Measurements from ENCODE around the gene NDUFB7.

DNA sequence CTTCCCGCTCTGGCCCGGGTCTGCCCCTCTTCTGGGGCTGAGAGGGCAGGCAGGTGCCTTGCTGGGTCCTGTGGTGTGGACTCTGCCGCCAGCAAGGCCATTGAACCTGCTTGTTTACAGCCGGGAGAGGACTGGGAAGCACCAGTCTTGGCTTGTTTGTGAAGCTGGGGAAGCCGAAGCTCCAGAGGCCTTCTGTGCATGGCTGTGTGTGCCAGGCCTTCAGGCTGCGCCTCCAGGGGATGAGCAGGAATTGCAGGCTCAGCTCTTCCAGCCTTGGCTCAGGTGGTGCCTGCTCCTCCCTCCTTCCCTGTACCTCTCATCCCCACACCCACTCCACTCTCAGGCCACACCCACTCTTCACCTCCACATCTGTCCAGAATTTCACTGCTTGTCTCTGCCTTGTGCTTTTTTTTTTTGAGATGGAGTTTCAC, 17.5 kb downstream of the NDUFB7 start:
- TF ChIP-seq, protein P1, sequence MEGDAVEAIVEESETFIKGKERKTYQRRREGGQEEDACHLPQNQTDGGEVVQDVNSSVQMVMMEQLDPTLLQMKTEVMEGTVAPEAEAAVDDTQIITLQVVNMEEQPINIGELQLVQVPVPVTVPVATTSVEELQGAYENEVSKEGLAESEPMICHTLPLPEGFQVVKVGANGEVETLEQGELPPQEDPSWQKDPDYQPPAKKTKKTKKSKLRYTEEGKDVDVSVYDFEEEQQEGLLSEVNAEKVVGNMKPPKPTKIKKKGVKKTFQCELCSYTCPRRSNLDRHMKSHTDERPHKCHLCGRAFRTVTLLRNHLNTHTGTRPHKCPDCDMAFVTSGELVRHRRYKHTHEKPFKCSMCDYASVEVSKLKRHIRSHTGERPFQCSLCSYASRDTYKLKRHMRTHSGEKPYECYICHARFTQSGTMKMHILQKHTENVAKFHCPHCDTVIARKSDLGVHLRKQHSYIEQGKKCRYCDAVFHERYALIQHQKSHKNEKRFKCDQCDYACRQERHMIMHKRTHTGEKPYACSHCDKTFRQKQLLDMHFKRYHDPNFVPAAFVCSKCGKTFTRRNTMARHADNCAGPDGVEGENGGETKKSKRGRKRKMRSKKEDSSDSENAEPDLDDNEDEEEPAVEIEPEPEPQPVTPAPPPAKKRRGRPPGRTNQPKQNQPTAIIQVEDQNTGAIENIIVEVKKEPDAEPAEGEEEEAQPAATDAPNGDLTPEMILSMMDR (IDR thresholded peaks at IDR 0.05; ENCODE audit: control extremely low read depth in 1 of 3, insufficient read depth in 1 of 3, low read depth in 1 of 3, low read length in 3 of 3): peak; percentile 2 to 20 (median 15); a peak in 3 of 4 replicates
- TF ChIP-seq ZNF274 (IDR thresholded peaks at IDR 0.05; ENCODE audit: borderline replicate concordance, extremely low read depth, low read length) (no peak), POLR2AphosphoS5 (IDR thresholded peaks at IDR 0.05; ENCODE audit: low read depth, low read length) (no peak), GABPA (IDR thresholded peaks at IDR 0.05; ENCODE audit: borderline replicate concordance, insufficient read depth, low read length) (no peak), SIN3A (conservative IDR thresholded peaks at IDR 0.05 in 1 of 2, IDR thresholded peaks at IDR 0.05 in 1 of 2; ENCODE audit: low read depth in 1 of 2, low read length in 2 of 2) (no peak), TCF12 (IDR thresholded peaks at IDR 0.05; ENCODE audit: low read depth, low read length) (no peak), RAD21 (IDR thresholded peaks at IDR 0.05 in 1 of 2, conservative IDR thresholded peaks at IDR 0.05 in 1 of 2; ENCODE audit: low read depth in 2 of 2, low read length in 2 of 2) (no peak; a peak in 1 of 4 replicates), TEAD4 (IDR thresholded peaks at IDR 0.05; ENCODE audit: low read depth, low read length) (no peak)

All from H1 (cell line).